Astrocyte (in vitro differentiated cells and primary cell): ENCODE measurements around the gene DYRK1A. TPM values are rescaled to one million over a fixed set of nuclear protein-coding genes. Genes with fewer than 3 reads are reported as not detected.
"Not testable (repeated sequence)": the region's sequence is repeated elsewhere in the genome, so short reads cannot be mapped to it uniquely, and the experiment has no call there.

Experiments used
- DNase-seq: peaks from one replicate; pipeline ENCODE4 v3.0.0-alpha.2; 2010; ENCODE audit warnings: low read depth
- FAIRE-seq: peaks from 2 replicates; lab custom pipeline; 2011; peaks lifted over from hg19 to GRCh38; lab: Jason Lieb, UNC
- H2AFZ ChIP-seq: 2 replicates; pipeline ENCODE4 v1.6.0; 2012; ENCODE audit warnings: low read depth, low read length, inconsistent platforms
- H3K27ac ChIP-seq: 2 replicates; pipeline ENCODE4 v1.5.1; 2011; ENCODE audit warnings: low read depth, low read length, inconsistent platforms
- H3K27me3 ChIP-seq: 2 replicates; pipeline ENCODE4 v1.6.0; 2011; ENCODE audit warnings: low read length, inconsistent platforms; ENCODE audit not compliant: insufficient read depth
- H3K36me3 ChIP-seq: 2 replicates; pipeline ENCODE4 v1.5.1; 2011; ENCODE audit warnings: low read length, inconsistent platforms; ENCODE audit not compliant: insufficient read depth
- H3K4me1 ChIP-seq: 2 replicates; pipeline ENCODE4 v1.5.1; 2011; ENCODE audit warnings: low read length, inconsistent platforms; ENCODE audit not compliant: insufficient read depth
- H3K4me2 ChIP-seq: 2 replicates; pipeline ENCODE4 v1.6.0; 2012; ENCODE audit warnings: low read length, inconsistent platforms
- H3K4me3 ChIP-seq: 2 replicates; pipeline ENCODE4 v1.5.1; 2011; ENCODE audit warnings: low read depth, mild to moderate bottlenecking, low read length, inconsistent platforms; ENCODE audit not compliant: insufficient read depth
- H3K79me2 ChIP-seq: 2 replicates; pipeline ENCODE4 v1.6.0; 2012; ENCODE audit warnings: mild to moderate bottlenecking, low read length, inconsistent platforms; ENCODE audit not compliant: insufficient read depth
- H3K9ac ChIP-seq: 2 replicates; pipeline ENCODE4 v1.6.0; 2012; ENCODE audit warnings: mild to moderate bottlenecking, low read length, inconsistent platforms
- H3K9me3 ChIP-seq: 2 replicates; pipeline ENCODE4 v1.5.1; 2012; ENCODE audit warnings: low read depth, mild to moderate bottlenecking, low read length, inconsistent platforms; ENCODE audit not compliant: insufficient read depth
- H4K20me1 ChIP-seq: 2 replicates; pipeline ENCODE4 v1.6.0; 2012; ENCODE audit warnings: low read length, inconsistent platforms; ENCODE audit not compliant: insufficient read depth
- H3K27ac Mint-ChIP-seq: one replicate; pipeline ENCODE4 v1.8.0; 2021; ENCODE audit warnings: mild to moderate bottlenecking, mixed read lengths; ENCODE audit not compliant: unreplicated experiment
- H3K27me3 Mint-ChIP-seq: one replicate; pipeline ENCODE4 v1.8.0; 2021; ENCODE audit warnings: low read depth, mixed read lengths; ENCODE audit not compliant: unreplicated experiment
- H3K36me3 Mint-ChIP-seq: one replicate; pipeline ENCODE4 v1.8.0; 2021; ENCODE audit warnings: low read depth, mixed read lengths; ENCODE audit not compliant: unreplicated experiment
- H3K4me1 Mint-ChIP-seq: one replicate; pipeline ENCODE4 v1.8.0; 2021; ENCODE audit warnings: low read depth, mixed read lengths; ENCODE audit not compliant: unreplicated experiment
- H3K4me3 Mint-ChIP-seq: one replicate; pipeline ENCODE4 v1.8.0; 2021; ENCODE audit warnings: mild to moderate bottlenecking, moderate library complexity, mixed read lengths; ENCODE audit not compliant: unreplicated experiment
- H3K9me3 Mint-ChIP-seq: one replicate; pipeline ENCODE4 v1.8.0; 2021; ENCODE audit warnings: mild to moderate bottlenecking, mixed read lengths; ENCODE audit not compliant: unreplicated experiment
- CTCF ChIP-seq: IDR thresholded peaks from 2 replicates; pipeline ENCODE4 v1.5.1; 2011; ENCODE audit warnings: low read depth, mild to moderate bottlenecking, inconsistent platforms, low read length, moderate library complexity; ENCODE audit not compliant: insufficient read depth
- EZH2 ChIP-seq: IDR thresholded peaks from 2 replicates; pipeline ENCODE4 v1.6.1; 2012; ENCODE audit warnings: mild to moderate bottlenecking, low read length, inconsistent platforms; ENCODE audit not compliant: insufficient read depth
- total RNA-seq: library from RNA; stranded (reverse); gene quantifications from 2 replicates; pipeline ENCODE4 v1.2.1, GENCODE V29; 2021

The DYRK1A gene
- total RNA-seq, 1 donor from 2014 or later, result 44.6 TPM

GRCh38 chr21:37548521-37548981 lies 182.0 kb downstream of the DYRK1A start:
- Mint-ChIP-seq H3K4me1 (peaks cover 18% of the 10 kb centered on the region), H3K9me3 (no peaks in the 10 kb centered on the region), H3K27me3 (peaks cover 5% of the 10 kb centered on the region), H3K27ac (no peak overlapping the region), H3K36me3 (no peaks in the 10 kb centered on the region), H3K4me3 (no peak overlapping the region)
- no peak overlapping the region for H3K4me3 ChIP-seq
- DNase-seq (no peak), FAIRE-seq (no peak)
- no peak overlapping the region for H3K4me2 ChIP-seq
- H3K36me3 ChIP-seq, result no peaks in the 10 kb centered on the region
- TF ChIP-seq EZH2 (no peak), CTCF (no peak)
- no peaks in the 10 kb centered on the region for H3K79me2 ChIP-seq
- H3K9me3 ChIP-seq, result no peaks in the 10 kb centered on the region
- H3K4me1 ChIP-seq, result peaks cover 2% of the 10 kb centered on the region
- no peak overlapping the region for H2AFZ ChIP-seq
- no peak overlapping the region for H3K27ac ChIP-seq
- no peaks in the 10 kb centered on the region for H3K27me3 ChIP-seq
- H4K20me1 ChIP-seq, result no peaks in the 10 kb centered on the region
- H3K9ac ChIP-seq, result no peak overlapping the region

DNA sequence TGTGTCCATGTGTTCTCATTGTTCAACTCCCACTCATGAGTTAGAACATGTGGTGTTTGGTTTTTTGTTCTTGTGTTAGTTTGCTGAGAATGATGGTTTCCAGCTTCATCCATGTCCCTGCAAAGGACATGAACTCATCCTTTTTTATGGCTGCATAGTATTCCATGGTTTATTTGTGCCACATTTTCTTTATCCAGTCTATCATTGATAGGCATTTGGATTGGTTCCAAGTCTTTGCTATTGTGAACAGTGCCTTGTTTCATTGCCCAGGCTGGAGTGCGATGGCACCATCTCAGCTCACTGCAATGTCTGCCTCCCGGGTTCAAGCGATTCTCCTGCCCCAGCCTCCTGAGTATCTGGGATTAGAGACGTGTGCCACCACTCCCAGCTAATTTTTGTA lies 183.2 kb downstream of the DYRK1A start:
- not testable (repeated sequence) for H3K4me2 ChIP-seq, H3K9ac ChIP-seq, H3K27me3 Mint-ChIP-seq, H3K4me1 ChIP-seq, H3K27ac Mint-ChIP-seq, H3K4me3 Mint-ChIP-seq, H3K79me2 ChIP-seq, H2AFZ ChIP-seq, FAIRE-seq, DNase-seq, H3K9me3 ChIP-seq, H3K4me3 ChIP-seq, H3K9me3 Mint-ChIP-seq, H3K36me3 Mint-ChIP-seq, H3K27me3 ChIP-seq, H3K27ac ChIP-seq, H4K20me1 ChIP-seq, H3K36me3 ChIP-seq
- H3K4me1 Mint-ChIP-seq, result peaks cover 18% of the 10 kb centered on the region

- Histone ChIP-seq H3K9me3 (no peaks in the 10 kb centered on the region), H3K27ac (no peak overlapping the region), H3K4me3 (no peak overlapping the region), H3K36me3 (no peaks in the 10 kb centered on the region), H3K4me1 (peaks cover 2% of the 10 kb centered on the region), H3K4me2 (no peak overlapping the region), H4K20me1 (no peaks in the 10 kb centered on the region), H3K79me2 (no peaks in the 10 kb centered on the region), H2AFZ (no peak overlapping the region), H3K9ac (no peak overlapping the region), H3K27me3 (no peaks in the 10 kb centered on the region)
- DNase-seq (no peak), FAIRE-seq (no peak)
- H3K36me3 Mint-ChIP-seq, result no peaks in the 10 kb centered on the region
- H3K27me3 Mint-ChIP-seq, result peaks cover 5% of the 10 kb centered on the region
- no peak for TF ChIP-seq CTCF
- no peak for TF ChIP-seq EZH2
- H3K4me3 Mint-ChIP-seq, result no peak overlapping the region
- no peaks in the 10 kb centered on the region for H3K9me3 Mint-ChIP-seq
- peaks cover 18% of the 10 kb centered on the region for H3K4me1 Mint-ChIP-seq
- no peak overlapping the region for H3K27ac Mint-ChIP-seq
Measured at GRCh38 chr21:37550157-37550556, 183.6 kb downstream of the DYRK1A start.
